ENCODE measurements around the gene ANGPTL1. TPM values are rescaled to one million over a fixed set of nuclear protein-coding genes. Genes with fewer than 3 reads are reported as not detected.

ANGPTL1 gene
- total and polyA plus RNA-seq, 5 donors from 2014 or later, result not detected

DNA sequence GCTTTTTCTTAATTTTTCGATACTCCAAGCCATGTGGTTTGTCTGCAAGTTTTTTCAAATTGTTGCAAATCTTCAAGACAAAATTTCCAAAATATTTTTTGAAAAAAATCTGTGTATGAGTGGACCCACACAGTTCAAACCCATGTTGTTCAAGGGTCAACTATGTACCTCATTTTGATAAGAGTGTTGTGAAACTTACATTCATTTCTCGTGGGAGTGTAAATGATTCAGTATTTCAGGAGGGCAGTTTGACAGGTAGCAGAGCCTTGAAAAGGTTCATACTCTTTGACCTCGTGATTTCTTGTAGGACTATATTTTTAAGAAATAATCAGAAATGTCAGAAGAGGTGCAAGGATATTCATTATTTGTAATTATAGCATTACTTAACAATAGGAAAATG lies 68.0 kb downstream of the ANGPTL1 start:
- no peak overlapping the region for H3K27ac ChIP-seq (ENCODE audit: insufficient read depth, low read length, poor library complexity, severe bottlenecking)
- Mint-ChIP-seq H3K27me3 (peaks cover 7% of the 10 kb centered on the region), H3K4me1 (no peaks in the 10 kb centered on the region), H3K27ac (no peak overlapping the region), H3K9me3 (peaks cover 0 to 4% (median 0%) of the 10 kb centered on the region in 7 donors), H3K36me3 (peaks cover 4% of the 10 kb centered on the region), H3K4me3 (no peak overlapping the region)
- H3K36me3 ChIP-seq (ENCODE audit: control insufficient read depth, insufficient read depth, low read length), result no peaks in the 10 kb centered on the region
- ATAC-seq (ENCODE audit: low read depth in 2 of 2) (no peak), DNase-seq (no peak)
- no peaks in the 10 kb centered on the region for H3K4me1 ChIP-seq (ENCODE audit: control insufficient read depth, insufficient read depth, low read length, poor library complexity, severe bottlenecking)
- H3K9me3 ChIP-seq (ENCODE audit: control insufficient read depth in 2 of 2, low read length in 2 of 2), result no peaks in the 10 kb centered on the region
- no peaks in the 10 kb centered on the region for H3K27me3 ChIP-seq (ENCODE audit: control insufficient read depth, insufficient read depth, low read length)
- no peak overlapping the region for H3K4me3 ChIP-seq (ENCODE audit: low read depth, low read length)

Other genes with a start within 250 kb of the ANGPTL1 start
- 3.5 TPM for gene RALGPS2, start 145.8 kb downstream of the ANGPTL1 start, total RNA-seq
- gene RALGPS2, start 145.8 kb downstream of the ANGPTL1 start, polyA plus RNA-seq, result 1 to 10 TPM; 1.6 to 4.7 (median 2.9) TPM
- 14.1 TPM for gene FAM20B, start 154.8 kb upstream of the ANGPTL1 start, total RNA-seq
- gene FAM20B, start 154.8 kb upstream of the ANGPTL1 start, polyA plus RNA-seq, result 10 to 100 TPM in 1 of 4 donors, 1 to 10 TPM in 3; 4.2 to 10.1 (median 6.8) TPM
- 23.2 TPM for gene TOR3A, start 211.0 kb upstream of the ANGPTL1 start, total RNA-seq
- 10 to 100 TPM; 33.7 to 44.9 (median 38.8) TPM for gene TOR3A, start 211.0 kb upstream of the ANGPTL1 start, polyA plus RNA-seq